Keratinocyte (primary cell): ENCODE results near the gene ERC2. TPM values are rescaled to one million over a fixed set of nuclear protein-coding genes. Genes with fewer than 3 reads are reported as not detected.

Experiments used
- DNase-seq: peaks from one replicate; pipeline ENCODE4 v3.0.0-alpha.2; 2011; ENCODE audit warnings: low read depth, missing footprints, low spot score
- FAIRE-seq: peaks from 2 replicates; lab custom pipeline; 2011; peaks lifted over from hg19 to GRCh38; lab: Jason Lieb, UNC
- H2AFZ ChIP-seq: 2 replicates; pipeline ENCODE4 v1.6.0; 2012; ENCODE audit warnings: low read length, control low read depth, inconsistent platforms; ENCODE audit not compliant: control insufficient read depth
- H3K27ac ChIP-seq: 2 replicates; pipeline ENCODE4 v1.5.1; 2011; ENCODE audit warnings: low read length; ENCODE audit not compliant: control insufficient read depth, insufficient read depth
- H3K27me3 ChIP-seq: 3 replicates; pipeline ENCODE4 v1.6.0; 2011; ENCODE audit warnings: low read length; ENCODE audit not compliant: control insufficient read depth, insufficient read depth; ENCODE audit errors: extremely low read depth
- H3K36me3 ChIP-seq, 2 experiments: 2 replicates in 1 of 2; 3 replicates in 1 of 2; pipeline ENCODE4 v1.5.1; 2011; ENCODE audit warnings: low read length in 2 of 2, mild to moderate bottlenecking in 1 of 2; ENCODE audit not compliant: control insufficient read depth in 2 of 2, insufficient read depth in 2 of 2; ENCODE audit errors: extremely low read depth in 1 of 2
- H3K4me1 ChIP-seq: 3 replicates; pipeline ENCODE4 v1.5.1; 2011; ENCODE audit warnings: low read length; ENCODE audit not compliant: control insufficient read depth, insufficient read depth; ENCODE audit errors: extremely low read depth
- H3K4me2 ChIP-seq: 3 replicates; pipeline ENCODE4 v1.6.0; 2011; ENCODE audit warnings: low read depth, low read length; ENCODE audit not compliant: control insufficient read depth, insufficient read depth; ENCODE audit errors: extremely low read depth
- H3K4me3 ChIP-seq, 3 experiments: fragments of 200-600 bp in 1 of 3; sonication (generic) in 1 of 3; 2 replicates in 2 of 3; 3 replicates in 1 of 3; pipeline ENCODE4 v1.5.1; 2011 to 2016; ENCODE audit warnings: low read length in 3 of 3, mild to moderate bottlenecking in 3 of 3, control low read depth in 2 of 3, inconsistent platforms in 1 of 3, low read depth in 1 of 3, mixed read lengths in 1 of 3, mixed run types in 1 of 3, moderate library complexity in 1 of 3; ENCODE audit not compliant: control insufficient read depth in 2 of 3, insufficient read depth in 2 of 3; ENCODE audit errors: extremely low read depth in 1 of 3
- H3K79me2 ChIP-seq: 2 replicates; pipeline ENCODE4 v1.6.0; 2012; ENCODE audit warnings: low read length; ENCODE audit not compliant: control insufficient read depth, insufficient read depth
- H3K9ac ChIP-seq: 3 replicates; pipeline ENCODE4 v1.6.0; 2011; ENCODE audit warnings: low read length; ENCODE audit not compliant: control insufficient read depth, insufficient read depth; ENCODE audit errors: extremely low read depth
- H3K9me1 ChIP-seq: 3 replicates; pipeline ENCODE4 v1.6.0; 2011; ENCODE audit warnings: low read length; ENCODE audit not compliant: control insufficient read depth, insufficient read depth; ENCODE audit errors: extremely low read depth
- H3K9me3 ChIP-seq: 2 replicates; pipeline ENCODE4 v1.5.1; 2012; ENCODE audit warnings: low read depth, low read length; ENCODE audit not compliant: control insufficient read depth
- H4K20me1 ChIP-seq: 3 replicates; pipeline ENCODE4 v1.6.0; 2011; ENCODE audit warnings: low read length; ENCODE audit not compliant: control insufficient read depth, insufficient read depth; ENCODE audit errors: extremely low read depth
- EZH2 ChIP-seq: IDR thresholded peaks from one replicate; pipeline ENCODE4 v1.6.1; 2012; ENCODE audit warnings: inconsistent platforms, mild to moderate bottlenecking, low read length, moderate library complexity
- dilution Hi-C: fragments of 300-500 bp; cut with MboI; formaldehyde crosslinking; loops from one replicate; pipeline ENCODE4 v1.7.0; 2020; ENCODE audit warnings: low sequenced_read_pairs; ENCODE audit not compliant: extremely low pct_ligation_motif_present
- polyA plus RNA-seq, 5 experiments: library from polyadenylated mRNA; depleted of rRNA in 3 of 5; stranded (reverse) in 3 of 5; stranded (forward) in 1 of 5; unstranded in 1 of 5; fragments of >200 nt; gene quantifications; 1 replicate in 1 of 5; 2 replicates in 3 of 5; 3 replicates in 1 of 5; pipeline versions ENCODE4 v1.2.1 to v1.2.3, GENCODE V29; 2011 to 2012; ENCODE audit warnings: missing spikeins in 2 of 5, low read depth in 1 of 5, low replicate concordance in 1 of 5
- TF ChIP-seq, protein P1 (sequence below), 3 experiments: IDR thresholded peaks in 1 of 3; conservative IDR thresholded peaks in 1 of 3; optimal IDR thresholded peaks in 1 of 3; 2 replicates in 2 of 3; 3 replicates in 1 of 3; pipeline versions ENCODE3 to v1.5.1; 2011; ENCODE audit warnings: low read length in 3 of 3, mild to moderate bottlenecking in 3 of 3, moderate library complexity in 2 of 3, control low read depth in 1 of 3, inconsistent platforms in 1 of 3; ENCODE audit not compliant: insufficient read depth in 2 of 3; ENCODE audit errors: extremely low read depth in 1 of 3

The ERC2 gene
- polyA plus RNA-seq, 1 donor (not counting 4 experiments of a cell fraction or from before 2014, with no cell fraction given) = 0.08 TPM

DNA sequence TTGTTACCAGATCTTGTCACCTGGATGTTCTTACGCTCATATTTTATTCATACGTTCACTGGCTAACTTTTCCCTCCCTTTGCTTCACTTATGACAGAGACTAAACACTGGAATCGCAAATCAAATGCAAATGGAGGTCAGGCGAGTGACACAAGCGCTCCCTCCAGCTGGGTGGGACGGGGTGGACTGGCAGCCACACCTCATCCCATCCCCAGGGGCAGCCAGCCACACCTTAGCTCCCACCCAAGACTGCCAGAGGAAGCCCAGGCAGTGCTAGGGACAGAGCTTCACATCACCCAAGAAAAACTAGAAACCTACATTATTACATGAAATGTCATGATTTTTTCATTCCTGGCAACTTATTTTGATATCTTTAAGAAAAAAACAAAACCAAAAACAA lies 366.2 kb downstream of the ERC2 start:
- H2AFZ ChIP-seq = no peak overlapping the region
- H3K79me2 ChIP-seq = no peaks in the 10 kb centered on the region
- H3K36me3 ChIP-seq = no peaks in the 10 kb centered on the region
- dilution Hi-C loops = no loop called here
- H3K9me3 ChIP-seq = no peaks in the 10 kb centered on the region
- no peak overlapping the region for H3K4me3 ChIP-seq
- FAIRE-seq = no peak
- H3K4me2 ChIP-seq = no peak overlapping the region
- H3K27ac ChIP-seq = no peak overlapping the region
- H3K9me1 ChIP-seq = no peaks in the 10 kb centered on the region
- no peak for DNase-seq
- no peak for TF ChIP-seq EZH2
- TF ChIP-seq, protein P1, sequence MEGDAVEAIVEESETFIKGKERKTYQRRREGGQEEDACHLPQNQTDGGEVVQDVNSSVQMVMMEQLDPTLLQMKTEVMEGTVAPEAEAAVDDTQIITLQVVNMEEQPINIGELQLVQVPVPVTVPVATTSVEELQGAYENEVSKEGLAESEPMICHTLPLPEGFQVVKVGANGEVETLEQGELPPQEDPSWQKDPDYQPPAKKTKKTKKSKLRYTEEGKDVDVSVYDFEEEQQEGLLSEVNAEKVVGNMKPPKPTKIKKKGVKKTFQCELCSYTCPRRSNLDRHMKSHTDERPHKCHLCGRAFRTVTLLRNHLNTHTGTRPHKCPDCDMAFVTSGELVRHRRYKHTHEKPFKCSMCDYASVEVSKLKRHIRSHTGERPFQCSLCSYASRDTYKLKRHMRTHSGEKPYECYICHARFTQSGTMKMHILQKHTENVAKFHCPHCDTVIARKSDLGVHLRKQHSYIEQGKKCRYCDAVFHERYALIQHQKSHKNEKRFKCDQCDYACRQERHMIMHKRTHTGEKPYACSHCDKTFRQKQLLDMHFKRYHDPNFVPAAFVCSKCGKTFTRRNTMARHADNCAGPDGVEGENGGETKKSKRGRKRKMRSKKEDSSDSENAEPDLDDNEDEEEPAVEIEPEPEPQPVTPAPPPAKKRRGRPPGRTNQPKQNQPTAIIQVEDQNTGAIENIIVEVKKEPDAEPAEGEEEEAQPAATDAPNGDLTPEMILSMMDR (optimal IDR thresholded peaks at IDR 0.05 in 1 of 3, IDR thresholded peaks at IDR 0.05 in 1 of 3, conservative IDR thresholded peaks at IDR 0.05 in 1 of 3; ENCODE audit: extremely low read depth in 1 of 3, insufficient read depth in 2 of 3, low read length in 3 of 3) = no peak
- no peaks in the 10 kb centered on the region for H4K20me1 ChIP-seq
- no peaks in the 10 kb centered on the region for H3K27me3 ChIP-seq
- no peak overlapping the region for H3K9ac ChIP-seq
- H3K4me1 ChIP-seq = no peaks in the 10 kb centered on the region

DNA sequence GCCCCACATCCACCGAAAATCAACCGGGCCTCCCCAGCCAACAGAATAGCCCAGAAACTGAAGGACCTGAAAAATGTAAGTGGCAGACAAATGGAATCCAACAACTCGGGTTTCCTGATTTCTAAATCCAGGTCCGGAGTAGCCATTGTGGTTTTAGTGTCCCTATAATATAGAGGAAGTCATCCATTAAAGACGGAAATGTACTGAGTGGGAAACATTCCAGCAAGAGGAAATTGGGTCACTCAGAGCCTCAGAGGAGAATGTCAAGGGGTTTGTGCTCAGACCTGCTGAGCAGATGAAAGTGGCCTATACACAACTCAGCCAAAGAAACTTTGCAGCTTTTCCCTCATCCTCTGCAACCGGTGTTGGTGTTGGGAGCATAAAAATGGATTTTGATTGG lies 366.7 kb downstream of the ERC2 start:
- H3K27ac ChIP-seq = no peak overlapping the region
- TF ChIP-seq EZH2 = no peak
- TF ChIP-seq, protein P1 (optimal IDR thresholded peaks at IDR 0.05 in 1 of 3, IDR thresholded peaks at IDR 0.05 in 1 of 3, conservative IDR thresholded peaks at IDR 0.05 in 1 of 3; ENCODE audit: extremely low read depth in 1 of 3, insufficient read depth in 2 of 3, low read length in 3 of 3) = no peak
- no peak overlapping the region for H3K4me2 ChIP-seq
- dilution Hi-C loops = no loop called here
- no peak overlapping the region for H3K9ac ChIP-seq
- no peaks in the 10 kb centered on the region for H3K27me3 ChIP-seq
- no peak for FAIRE-seq
- H3K4me3 ChIP-seq = no peak overlapping the region
- no peak for DNase-seq
- no peaks in the 10 kb centered on the region for H3K9me1 ChIP-seq
- no peaks in the 10 kb centered on the region for H4K20me1 ChIP-seq
- H3K79me2 ChIP-seq = no peaks in the 10 kb centered on the region
- H2AFZ ChIP-seq = no peak overlapping the region
- no peaks in the 10 kb centered on the region for H3K36me3 ChIP-seq
- H3K4me1 ChIP-seq = no peaks in the 10 kb centered on the region
- H3K9me3 ChIP-seq = no peaks in the 10 kb centered on the region
